Keratinocyte (primary cell): Measurements from ENCODE around the gene ZNF512B. TPM values are rescaled to one million over a fixed set of nuclear protein-coding genes. Genes with fewer than 3 reads are reported as not detected.

Experiments used
- DNase-seq: peaks from one replicate; pipeline ENCODE4 v3.0.0-alpha.2; 2011; ENCODE audit warnings: low read depth, missing footprints, low spot score
- FAIRE-seq: peaks from 2 replicates; lab custom pipeline; 2011; peaks lifted over from hg19 to GRCh38; lab: Jason Lieb, UNC
- H2AFZ ChIP-seq: 2 replicates; pipeline ENCODE4 v1.6.0; 2012; ENCODE audit warnings: low read length, control low read depth, inconsistent platforms; ENCODE audit not compliant: control insufficient read depth
- H3K27ac ChIP-seq: 2 replicates; pipeline ENCODE4 v1.5.1; 2011; ENCODE audit warnings: low read length; ENCODE audit not compliant: control insufficient read depth, insufficient read depth
- H3K27me3 ChIP-seq: 3 replicates; pipeline ENCODE4 v1.6.0; 2011; ENCODE audit warnings: low read length; ENCODE audit not compliant: control insufficient read depth, insufficient read depth; ENCODE audit errors: extremely low read depth
- H3K36me3 ChIP-seq, 2 experiments: 2 replicates in 1 of 2; 3 replicates in 1 of 2; pipeline ENCODE4 v1.5.1; 2011; ENCODE audit warnings: low read length in 2 of 2, mild to moderate bottlenecking in 1 of 2; ENCODE audit not compliant: control insufficient read depth in 2 of 2, insufficient read depth in 2 of 2; ENCODE audit errors: extremely low read depth in 1 of 2
- H3K4me1 ChIP-seq: 3 replicates; pipeline ENCODE4 v1.5.1; 2011; ENCODE audit warnings: low read length; ENCODE audit not compliant: control insufficient read depth, insufficient read depth; ENCODE audit errors: extremely low read depth
- H3K4me2 ChIP-seq: 3 replicates; pipeline ENCODE4 v1.6.0; 2011; ENCODE audit warnings: low read depth, low read length; ENCODE audit not compliant: control insufficient read depth, insufficient read depth; ENCODE audit errors: extremely low read depth
- H3K4me3 ChIP-seq, 3 experiments: fragments of 200-600 bp in 1 of 3; sonication (generic) in 1 of 3; 2 replicates in 2 of 3; 3 replicates in 1 of 3; pipeline ENCODE4 v1.5.1; 2011 to 2016; ENCODE audit warnings: low read length in 3 of 3, mild to moderate bottlenecking in 3 of 3, control low read depth in 2 of 3, inconsistent platforms in 1 of 3, low read depth in 1 of 3, mixed read lengths in 1 of 3, mixed run types in 1 of 3, moderate library complexity in 1 of 3; ENCODE audit not compliant: control insufficient read depth in 2 of 3, insufficient read depth in 2 of 3; ENCODE audit errors: extremely low read depth in 1 of 3
- H3K79me2 ChIP-seq: 2 replicates; pipeline ENCODE4 v1.6.0; 2012; ENCODE audit warnings: low read length; ENCODE audit not compliant: control insufficient read depth, insufficient read depth
- H3K9ac ChIP-seq: 3 replicates; pipeline ENCODE4 v1.6.0; 2011; ENCODE audit warnings: low read length; ENCODE audit not compliant: control insufficient read depth, insufficient read depth; ENCODE audit errors: extremely low read depth
- H3K9me1 ChIP-seq: 3 replicates; pipeline ENCODE4 v1.6.0; 2011; ENCODE audit warnings: low read length; ENCODE audit not compliant: control insufficient read depth, insufficient read depth; ENCODE audit errors: extremely low read depth
- H3K9me3 ChIP-seq: 2 replicates; pipeline ENCODE4 v1.5.1; 2012; ENCODE audit warnings: low read depth, low read length; ENCODE audit not compliant: control insufficient read depth
- H4K20me1 ChIP-seq: 3 replicates; pipeline ENCODE4 v1.6.0; 2011; ENCODE audit warnings: low read length; ENCODE audit not compliant: control insufficient read depth, insufficient read depth; ENCODE audit errors: extremely low read depth
- EZH2 ChIP-seq: IDR thresholded peaks from one replicate; pipeline ENCODE4 v1.6.1; 2012; ENCODE audit warnings: inconsistent platforms, mild to moderate bottlenecking, low read length, moderate library complexity
- dilution Hi-C: fragments of 300-500 bp; cut with MboI; formaldehyde crosslinking; loops from one replicate; pipeline ENCODE4 v1.7.0; 2020; ENCODE audit warnings: low sequenced_read_pairs; ENCODE audit not compliant: extremely low pct_ligation_motif_present
- polyA plus RNA-seq, 5 experiments: library from polyadenylated mRNA; depleted of rRNA in 3 of 5; stranded (reverse) in 3 of 5; stranded (forward) in 1 of 5; unstranded in 1 of 5; fragments of >200 nt; gene quantifications; 1 replicate in 1 of 5; 2 replicates in 3 of 5; 3 replicates in 1 of 5; pipeline versions ENCODE4 v1.2.1 to v1.2.3, GENCODE V29; 2011 to 2012; ENCODE audit warnings: missing spikeins in 2 of 5, low read depth in 1 of 5, low replicate concordance in 1 of 5
- small RNA-seq, 3 experiments: library from RNA; depleted of rRNA; stranded (forward); fragments of <200 nt; gene quantifications; one replicate each; pipeline ENCODE3, GENCODE V24; 2012; ENCODE audit warnings: low read depth in 3 of 3, low replicate concordance in 1 of 3; ENCODE audit not compliant: insufficient read length in 3 of 3
- TF ChIP-seq, protein P1 (sequence below), 3 experiments: IDR thresholded peaks in 1 of 3; conservative IDR thresholded peaks in 1 of 3; optimal IDR thresholded peaks in 1 of 3; 2 replicates in 2 of 3; 3 replicates in 1 of 3; pipeline versions ENCODE3 to v1.5.1; 2011; ENCODE audit warnings: low read length in 3 of 3, mild to moderate bottlenecking in 3 of 3, moderate library complexity in 2 of 3, control low read depth in 1 of 3, inconsistent platforms in 1 of 3; ENCODE audit not compliant: insufficient read depth in 2 of 3; ENCODE audit errors: extremely low read depth in 1 of 3

ZNF512B gene
- polyA plus RNA-seq, 1 donor (not counting 4 experiments of a cell fraction or from before 2014, with no cell fraction given), result 2.4 TPM

DNA sequence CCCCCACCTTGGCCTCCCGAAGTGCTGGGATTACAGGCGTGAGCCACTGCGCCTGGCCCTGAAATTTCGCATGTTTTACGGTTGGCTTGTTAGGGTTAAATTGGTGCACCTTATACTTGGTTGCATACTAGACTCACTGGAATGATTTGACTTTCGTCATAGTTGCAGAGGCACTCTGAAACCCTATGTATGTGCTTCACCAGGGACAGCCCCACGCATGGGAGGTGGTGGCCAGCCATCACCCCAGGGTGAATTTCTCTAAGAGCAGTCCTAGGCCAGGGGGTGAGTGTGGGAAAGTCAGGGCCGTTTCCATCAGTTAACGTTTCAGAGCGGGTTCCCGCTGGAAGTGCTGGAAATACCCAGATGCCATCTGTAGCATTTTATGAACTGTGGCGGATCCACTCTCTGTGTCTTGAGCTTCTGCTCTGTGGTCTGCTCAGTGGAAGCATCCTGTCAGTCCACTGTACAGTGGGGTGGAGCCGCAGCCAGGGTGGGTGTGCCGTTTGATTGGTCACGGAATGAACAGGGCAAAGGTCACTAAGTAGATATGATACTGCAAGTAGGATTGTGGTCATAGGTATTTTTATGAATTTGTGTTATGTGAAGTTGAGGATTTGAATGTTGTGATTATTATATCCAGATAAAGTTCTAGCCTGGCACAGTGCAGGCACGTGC is 61.6 kb downstream of the ZNF512B start:
- no peak for DNase-seq
- Histone ChIP-seq H4K20me1 (peaks cover 6% of the 10 kb centered on the region), H3K9ac (no peak overlapping the region), H3K79me2 (peaks cover 90% of the 10 kb centered on the region), H3K27me3 (no peaks in the 10 kb centered on the region), H3K36me3 (peaks cover 9 to 13% of the 10 kb centered on the region in 2 experiments), H2AFZ (no peak overlapping the region), H3K9me1 (peaks cover 2% of the 10 kb centered on the region), H3K4me1 (peaks cover 37% of the 10 kb centered on the region), H3K27ac (no peak overlapping the region), H3K4me3 (no peak overlapping the region), H3K4me2 (no peak overlapping the region), H3K9me3 (no peaks in the 10 kb centered on the region)
- TF ChIP-seq, protein P1, sequence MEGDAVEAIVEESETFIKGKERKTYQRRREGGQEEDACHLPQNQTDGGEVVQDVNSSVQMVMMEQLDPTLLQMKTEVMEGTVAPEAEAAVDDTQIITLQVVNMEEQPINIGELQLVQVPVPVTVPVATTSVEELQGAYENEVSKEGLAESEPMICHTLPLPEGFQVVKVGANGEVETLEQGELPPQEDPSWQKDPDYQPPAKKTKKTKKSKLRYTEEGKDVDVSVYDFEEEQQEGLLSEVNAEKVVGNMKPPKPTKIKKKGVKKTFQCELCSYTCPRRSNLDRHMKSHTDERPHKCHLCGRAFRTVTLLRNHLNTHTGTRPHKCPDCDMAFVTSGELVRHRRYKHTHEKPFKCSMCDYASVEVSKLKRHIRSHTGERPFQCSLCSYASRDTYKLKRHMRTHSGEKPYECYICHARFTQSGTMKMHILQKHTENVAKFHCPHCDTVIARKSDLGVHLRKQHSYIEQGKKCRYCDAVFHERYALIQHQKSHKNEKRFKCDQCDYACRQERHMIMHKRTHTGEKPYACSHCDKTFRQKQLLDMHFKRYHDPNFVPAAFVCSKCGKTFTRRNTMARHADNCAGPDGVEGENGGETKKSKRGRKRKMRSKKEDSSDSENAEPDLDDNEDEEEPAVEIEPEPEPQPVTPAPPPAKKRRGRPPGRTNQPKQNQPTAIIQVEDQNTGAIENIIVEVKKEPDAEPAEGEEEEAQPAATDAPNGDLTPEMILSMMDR (optimal IDR thresholded peaks at IDR 0.05 in 1 of 3, IDR thresholded peaks at IDR 0.05 in 1 of 3, conservative IDR thresholded peaks at IDR 0.05 in 1 of 3; ENCODE audit: extremely low read depth in 1 of 3, insufficient read depth in 2 of 3, low read length in 3 of 3), result no peak
- no peak for TF ChIP-seq EZH2
- no peak for FAIRE-seq
- dilution Hi-C loops, result no loop called here

Small RNA genes within 50 kb of the gene (small RNA-seq; reads per million reads assigned to genes)
- 0 reads per million in 3 experiments for gene MIR647
- gene MIR941-2, result 0 reads per million in 3 experiments
- gene MIR941-4, result 0 reads per million in 3 experiments
- gene MIR941-5, result 0 reads per million in 3 experiments
- 1.3 to 9.3 (median 3.0) reads per million in 3 experiments for gene RNU1-134P

Other genes with a start within 250 kb of the ZNF512B start
- gene LIME1, start 233.3 kb downstream of the ZNF512B start, polyA plus RNA-seq, result 0.60 to 3.5 TPM (median 0.75 TPM) in 3 replicates
- 18.3 to 33.6 TPM (median 23.5 TPM) in 3 replicates for gene SLC2A4RG, start 230.2 kb downstream of the ZNF512B start, polyA plus RNA-seq
- 0.12 to 0.18 TPM (median 0.13 TPM) in 3 replicates for gene ZBTB46, start 138.7 kb downstream of the ZNF512B start, polyA plus RNA-seq
- gene ABHD16B, start 108.4 kb downstream of the ZNF512B start, polyA plus RNA-seq, result not detected in 3 replicates
- 177 to 208 TPM (median 200 TPM) in 3 replicates for gene TPD52L2, start 104.7 kb downstream of the ZNF512B start, polyA plus RNA-seq
- 43.7 to 62.0 TPM (median 59.0 TPM) in 3 replicates for gene DNAJC5, start 74.8 kb downstream of the ZNF512B start, polyA plus RNA-seq
- 24.1 to 42.2 TPM (median 28.7 TPM) in 3 replicates for gene UCKL1, start 13.5 kb downstream of the ZNF512B start, polyA plus RNA-seq
- gene SAMD10, start 9.7 kb upstream of the ZNF512B start, polyA plus RNA-seq, result 0.45 to 0.93 TPM (median 0.75 TPM) in 3 replicates
- 24.5 to 32.8 TPM (median 30.5 TPM) in 3 replicates for gene PRPF6, start 11.2 kb upstream of the ZNF512B start, polyA plus RNA-seq
- gene C20orf204, start 66.3 kb upstream of the ZNF512B start, polyA plus RNA-seq, result 0.06 to 0.08 TPM (median 0.06 TPM) in 3 replicates
- not detected in 3 replicates for gene SOX18, start 79.7 kb upstream of the ZNF512B start, polyA plus RNA-seq
- 8.4 to 13.1 TPM (median 9.1 TPM) in 3 replicates for gene TCEA2, start 93.3 kb upstream of the ZNF512B start, polyA plus RNA-seq
- gene RGS19, start 109.6 kb upstream of the ZNF512B start, polyA plus RNA-seq, result 11.6 to 17.4 TPM (median 11.8 TPM) in 3 replicates
- 0.25 to 0.54 TPM (median 0.32 TPM) in 3 replicates for gene OPRL1, start 110.2 kb upstream of the ZNF512B start, polyA plus RNA-seq
- not detected in 3 replicates for gene LKAAEAR1, start 114.5 kb upstream of the ZNF512B start, polyA plus RNA-seq
- gene NPBWR2, start 137.6 kb upstream of the ZNF512B start, polyA plus RNA-seq, result not detected in 3 replicates
- gene MYT1, start 194.5 kb upstream of the ZNF512B start, polyA plus RNA-seq, result not detected in 3 replicates